SK-N-SH treated with all-trans-retinoic acid at 6 μM for 48 hours (cell line): ENCODE results near the gene KRT9.

Experiments used
- ATAC-seq: fragments of 200-7000 bp; cut with Tn5 transposase; 3 replicates; pipeline ENCODE4 v1.9.1; 2020; ENCODE audit warnings: mild to moderate bottlenecking, moderate library complexity
- ARNTL ChIP-seq: fragments of 450-650 bp; formaldehyde crosslinking; IDR thresholded peaks from 2 replicates; pipeline ENCODE4 v1.5.0; 2020; ENCODE audit warnings: low read depth, mild to moderate bottlenecking, moderate library complexity, borderline replicate concordance
- BACH2 ChIP-seq: fragments of 250-450 bp; sonication (Bioruptor Pico); IDR thresholded peaks from 2 replicates; pipeline ENCODE4 v1.9.0; 2021; ENCODE audit warnings: mild to moderate bottlenecking, borderline replicate concordance
- CSDC2 ChIP-seq: fragments of 250-450 bp; sonication (Bioruptor Pico); IDR thresholded peaks from 2 replicates; pipeline ENCODE4 v1.5.0; 2020; ENCODE audit warnings: mild to moderate bottlenecking, moderate library complexity
- ESRRG ChIP-seq: fragments of 250-450 bp; sonication (Bioruptor Pico); IDR thresholded peaks from 2 replicates; pipeline ENCODE4 v1.6.1; 2021; ENCODE audit warnings: mild to moderate bottlenecking
- ISL1 ChIP-seq: fragments of 250-450 bp; sonication (Bioruptor Pico); IDR thresholded peaks from 2 replicates; pipeline ENCODE4 v2.1.2; 2022; ENCODE audit warnings: mild to moderate bottlenecking, moderate library complexity
- OSR1 ChIP-seq: fragments of 250-450 bp; sonication (Bioruptor Pico); IDR thresholded peaks from 2 replicates; pipeline ENCODE4 v1.8.0; 2022; ENCODE audit warnings: moderate library complexity, mild to moderate bottlenecking, inconsistent platforms
- RARB ChIP-seq: fragments of 250-450 bp; sonication (Bioruptor Pico); IDR thresholded peaks from 2 replicates; pipeline ENCODE4 v1.8.0; 2021; ENCODE audit warnings: mild to moderate bottlenecking, moderate library complexity
- SNAI2 ChIP-seq: fragments of 250-450 bp; sonication (Bioruptor Pico); IDR thresholded peaks from 2 replicates; pipeline ENCODE4 v1.5.0; 2020; ENCODE audit warnings: mild to moderate bottlenecking, moderate library complexity
- TCF4 ChIP-seq: fragments of 250-450 bp; sonication (Bioruptor Pico); IDR thresholded peaks from 2 replicates; pipeline ENCODE4 v1.8.0; 2021; ENCODE audit warnings: mild to moderate bottlenecking, moderate library complexity, borderline replicate concordance
- TOX ChIP-seq: fragments of 250-450 bp; sonication (Bioruptor Pico); IDR thresholded peaks from 2 replicates; pipeline ENCODE4 v1.8.0; 2021; ENCODE audit warnings: mild to moderate bottlenecking, moderate library complexity, borderline replicate concordance
- TSHZ2 ChIP-seq: fragments of 250-450 bp; sonication (Bioruptor Pico); IDR thresholded peaks from 2 replicates; pipeline ENCODE4 v1.5.0; 2020; ENCODE audit warnings: mild to moderate bottlenecking, moderate library complexity
- ZC3H10 ChIP-seq: fragments of 250-450 bp; sonication (Bioruptor Pico); IDR thresholded peaks from 2 replicates; pipeline ENCODE4 v1.5.1; 2021; ENCODE audit warnings: mild to moderate bottlenecking, moderate library complexity
- ZFP3 ChIP-seq: fragments of 250-450 bp; sonication (Bioruptor Pico); IDR thresholded peaks from 2 replicates; pipeline ENCODE4 v1.5.0; 2020; ENCODE audit warnings: mild to moderate bottlenecking, moderate library complexity
- ZFP30 ChIP-seq: fragments of 450-650 bp; formaldehyde crosslinking; IDR thresholded peaks from 2 replicates; pipeline ENCODE4 v1.5.0; 2022; ENCODE audit warnings: mild to moderate bottlenecking, moderate library complexity
- ZNF565 ChIP-seq: fragments of 450-650 bp; formaldehyde crosslinking; conservative IDR thresholded peaks from 2 replicates; pipeline ENCODE4 v1.5.0; 2020; ENCODE audit warnings: low read depth, mild to moderate bottlenecking, moderate library complexity
- ZNF70 ChIP-seq: fragments of 450-650 bp; formaldehyde crosslinking; IDR thresholded peaks from 2 replicates; pipeline ENCODE4 v1.5.0; 2020; ENCODE audit warnings: mild to moderate bottlenecking, moderate library complexity
- ZNF8 ChIP-seq: fragments of 450-650 bp; formaldehyde crosslinking; IDR thresholded peaks from 2 replicates; pipeline ENCODE4 v1.5.0; 2020; ENCODE audit warnings: mild to moderate bottlenecking, moderate library complexity
- TF ChIP-seq, protein P1 (sequence below): fragments of 250-450 bp; sonication (Bioruptor Pico); IDR thresholded peaks from 2 replicates; pipeline ENCODE4 v1.5.1; 2021; ENCODE audit warnings: mild to moderate bottlenecking, moderate library complexity
- TF ChIP-seq, protein P2 (sequence below): fragments of 250-450 bp; sonication (Bioruptor Pico); IDR thresholded peaks from 2 replicates; pipeline ENCODE4 v1.5.1; 2020; ENCODE audit warnings: low read depth, mild to moderate bottlenecking, moderate library complexity
- TF ChIP-seq, protein P3 (sequence below): fragments of 250-450 bp; sonication (Bioruptor Pico); IDR thresholded peaks from 2 replicates; pipeline ENCODE4 v1.8.0; 2020; ENCODE audit warnings: mild to moderate bottlenecking, moderate library complexity, borderline replicate concordance

KRT9 gene

DNA sequence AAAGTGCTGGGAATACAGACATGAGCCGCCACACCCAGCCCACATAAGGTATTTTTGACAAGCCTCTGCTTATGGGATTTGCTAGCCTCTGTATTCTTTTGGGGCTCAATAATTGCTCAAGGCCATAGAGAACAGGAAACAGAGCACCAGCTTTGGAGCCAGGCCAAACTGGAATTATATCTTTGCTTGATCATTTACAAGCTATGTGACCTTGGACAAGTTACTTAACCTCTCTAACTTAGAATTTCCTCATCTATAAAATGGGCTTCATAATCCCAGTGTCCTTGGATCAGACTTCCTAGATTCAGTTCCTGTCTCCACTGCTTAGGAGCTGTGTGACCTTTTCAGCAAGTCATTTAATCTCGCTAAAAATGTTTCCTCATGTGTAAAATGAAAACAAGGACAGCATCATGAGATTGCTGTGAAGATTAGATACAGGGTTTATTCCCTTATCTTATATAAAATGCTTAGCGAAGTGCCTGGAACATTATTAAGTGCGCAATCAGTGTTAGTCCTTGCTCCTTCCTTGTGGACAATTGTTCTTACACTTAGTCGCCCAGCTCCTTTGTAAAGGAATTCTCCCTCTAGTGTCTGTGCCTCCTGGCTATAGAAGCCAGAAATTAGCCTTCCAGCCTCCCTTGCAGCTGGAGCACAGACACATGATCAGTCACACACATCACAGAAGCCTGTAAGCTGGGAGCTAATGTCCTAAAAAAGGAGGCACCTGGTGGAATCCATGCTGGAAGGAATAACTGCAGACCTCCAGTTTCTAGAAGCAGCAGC, 16.6 kb downstream of the KRT9 start (continued):
- TF ChIP-seq, protein P1, sequence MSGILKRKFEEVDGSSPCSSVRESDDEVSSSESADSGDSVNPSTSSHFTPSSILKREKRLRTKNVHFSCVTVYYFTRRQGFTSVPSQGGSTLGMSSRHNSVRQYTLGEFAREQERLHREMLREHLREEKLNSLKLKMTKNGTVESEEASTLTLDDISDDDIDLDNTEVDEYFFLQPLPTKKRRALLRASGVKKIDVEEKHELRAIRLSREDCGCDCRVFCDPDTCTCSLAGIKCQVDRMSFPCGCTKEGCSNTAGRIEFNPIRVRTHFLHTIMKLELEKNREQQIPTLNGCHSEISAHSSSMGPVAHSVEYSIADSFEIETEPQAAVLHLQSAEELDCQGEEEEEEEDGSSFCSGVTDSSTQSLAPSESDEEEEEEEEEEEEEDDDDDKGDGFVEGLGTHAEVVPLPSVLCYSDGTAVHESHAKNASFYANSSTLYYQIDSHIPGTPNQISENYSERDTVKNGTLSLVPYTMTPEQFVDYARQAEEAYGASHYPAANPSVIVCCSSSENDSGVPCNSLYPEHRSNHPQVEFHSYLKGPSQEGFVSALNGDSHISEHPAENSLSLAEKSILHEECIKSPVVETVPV (CRISPR knock-in tag), result no peak
- TF ChIP-seq, all 23 proteins: peak for 0

DNA sequence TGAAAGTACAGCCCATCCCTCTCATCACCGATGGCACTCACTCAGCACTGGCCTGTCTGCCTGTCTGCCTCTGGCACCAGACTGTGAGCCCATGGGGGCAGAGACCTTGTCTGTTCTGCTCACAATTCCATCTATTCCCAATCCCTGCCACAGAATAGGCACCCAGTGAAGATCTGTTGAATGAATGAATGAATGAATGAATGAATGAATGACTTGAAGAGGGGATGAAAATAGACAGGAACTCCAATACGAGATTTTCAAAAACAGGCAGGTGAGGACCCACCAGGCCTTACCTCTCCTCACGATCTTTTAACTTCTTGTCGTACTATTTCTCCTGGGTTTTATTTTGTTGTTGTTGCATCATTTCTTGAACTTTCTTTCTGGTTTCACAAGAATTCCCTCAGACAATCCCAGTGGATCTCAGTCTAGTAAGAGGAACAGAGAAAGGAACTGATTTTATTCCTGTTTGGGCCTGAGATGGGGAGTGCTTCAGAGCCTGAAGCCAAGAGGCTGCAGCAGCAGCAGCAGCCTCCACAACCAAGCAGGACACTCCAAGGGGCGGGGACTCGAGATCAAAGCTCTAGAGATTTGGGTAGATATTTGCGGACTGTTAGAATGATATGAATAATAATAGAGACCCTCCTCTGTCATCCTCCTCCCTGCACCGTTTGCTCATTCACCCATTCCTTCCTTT, 17.7 kb downstream of the KRT9 start:
- ATAC-seq, result no peak

DNA sequence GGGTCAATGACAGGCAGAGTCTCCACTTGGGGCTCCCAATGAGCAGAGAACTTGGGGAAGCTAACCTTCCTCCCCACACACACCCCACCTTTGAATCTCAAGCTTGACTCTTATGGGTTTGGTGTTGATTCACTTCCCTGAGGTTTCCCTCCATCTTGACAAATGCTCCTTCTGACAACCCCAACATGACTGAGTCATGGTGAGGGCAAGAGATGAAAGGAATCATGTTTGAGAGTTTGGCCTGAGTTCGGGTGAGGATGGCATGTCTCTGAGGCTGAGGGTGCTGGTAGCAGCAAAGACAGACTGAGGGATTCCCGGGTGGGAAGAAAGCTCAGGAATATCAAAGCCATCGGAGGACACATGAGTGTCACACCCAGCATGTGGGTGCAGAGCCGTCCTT, 18.7 kb downstream of the KRT9 start:
- ATAC-seq, result no peak
- TF ChIP-seq TOX (no peak), TSHZ2 (CRISPR knock-in tag) (no peak), ESRRG (CRISPR knock-in tag) (no peak), ISL1 (CRISPR knock-in tag) (no peak), OSR1 (CRISPR knock-in tag) (no peak), ZNF70 (no peak), RARB (CRISPR knock-in tag) (no peak), ARNTL (CRISPR knock-in tag) (no peak), ZFP30 (CRISPR knock-in tag) (no peak)
- TF ChIP-seq, protein P2, sequence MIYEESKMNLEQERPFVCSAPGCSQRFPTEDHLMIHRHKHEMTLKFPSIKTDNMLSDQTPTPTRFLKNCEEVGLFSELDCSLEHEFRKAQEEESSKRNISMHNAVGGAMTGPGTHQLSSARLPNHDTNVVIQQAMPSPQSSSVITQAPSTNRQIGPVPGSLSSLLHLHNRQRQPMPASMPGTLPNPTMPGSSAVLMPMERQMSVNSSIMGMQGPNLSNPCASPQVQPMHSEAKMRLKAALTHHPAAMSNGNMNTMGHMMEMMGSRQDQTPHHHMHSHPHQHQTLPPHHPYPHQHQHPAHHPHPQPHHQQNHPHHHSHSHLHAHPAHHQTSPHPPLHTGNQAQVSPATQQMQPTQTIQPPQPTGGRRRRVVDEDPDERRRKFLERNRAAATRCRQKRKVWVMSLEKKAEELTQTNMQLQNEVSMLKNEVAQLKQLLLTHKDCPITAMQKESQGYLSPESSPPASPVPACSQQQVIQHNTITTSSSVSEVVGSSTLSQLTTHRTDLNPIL (CRISPR knock-in tag), result no peak

More for the DNA sequence above, 17.7 kb downstream of the KRT9 start:
- TF ChIP-seq SNAI2 (CRISPR knock-in tag) (no peak), ZNF565 (no peak), ZFP3 (CRISPR knock-in tag) (no peak), ZNF8 (CRISPR knock-in tag) (no peak), ZC3H10 (CRISPR knock-in tag) (no peak), ARNTL (CRISPR knock-in tag) (no peak), TCF4 (CRISPR knock-in tag) (no peak), TSHZ2 (CRISPR knock-in tag) (no peak), TOX (no peak), BACH2 (CRISPR knock-in tag) (no peak), CSDC2 (CRISPR knock-in tag) (no peak), RARB (CRISPR knock-in tag) (no peak), ESRRG (CRISPR knock-in tag) (no peak), ZNF70 (no peak), ISL1 (CRISPR knock-in tag) (no peak)
- TF ChIP-seq, protein P1 (CRISPR knock-in tag), result no peak
- TF ChIP-seq, protein P3, sequence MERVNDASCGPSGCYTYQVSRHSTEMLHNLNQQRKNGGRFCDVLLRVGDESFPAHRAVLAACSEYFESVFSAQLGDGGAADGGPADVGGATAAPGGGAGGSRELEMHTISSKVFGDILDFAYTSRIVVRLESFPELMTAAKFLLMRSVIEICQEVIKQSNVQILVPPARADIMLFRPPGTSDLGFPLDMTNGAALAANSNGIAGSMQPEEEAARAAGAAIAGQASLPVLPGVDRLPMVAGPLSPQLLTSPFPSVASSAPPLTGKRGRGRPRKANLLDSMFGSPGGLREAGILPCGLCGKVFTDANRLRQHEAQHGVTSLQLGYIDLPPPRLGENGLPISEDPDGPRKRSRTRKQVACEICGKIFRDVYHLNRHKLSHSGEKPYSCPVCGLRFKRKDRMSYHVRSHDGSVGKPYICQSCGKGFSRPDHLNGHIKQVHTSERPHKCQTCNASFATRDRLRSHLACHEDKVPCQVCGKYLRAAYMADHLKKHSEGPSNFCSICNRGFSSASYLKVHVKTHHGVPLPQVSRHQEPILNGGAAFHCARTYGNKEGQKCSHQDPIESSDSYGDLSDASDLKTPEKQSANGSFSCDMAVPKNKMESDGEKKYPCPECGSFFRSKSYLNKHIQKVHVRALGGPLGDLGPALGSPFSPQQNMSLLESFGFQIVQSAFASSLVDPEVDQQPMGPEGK (CRISPR knock-in tag), result no peak
- TF ChIP-seq, all 23 proteins: peak for 0
